ENCODE results near the gene FLVCR2. TPM values are rescaled to one million over a fixed set of nuclear protein-coding genes. Genes with fewer than 3 reads are reported as not detected.
"Not testable (repeated sequence)": the region's sequence is repeated elsewhere in the genome, so short reads cannot be mapped to it uniquely, and the experiment has no call there.

Gene FLVCR2
- total RNA-seq, 1 experiment from 2014 or later, result 1.8 TPM

- H3K79me2 ChIP-seq (ENCODE audit: low read length), result no peaks in the 10 kb centered on the region
- TF ChIP-seq EZH2 (IDR thresholded peaks at IDR 0.05; ENCODE audit: low read length, unreplicated experiment), result no peak
- TF ChIP-seq EZH2phosphoT487 (IDR thresholded peaks at IDR 0.05; ENCODE audit: borderline replicate concordance, low read length), result no peak
- no peak for TF ChIP-seq CTCF (conservative IDR thresholded peaks at IDR 0.05; ENCODE audit: low read depth, low read length)
- no peak overlapping the region for H3K4me2 ChIP-seq (ENCODE audit: low read length)
- intact Hi-C loops (cut with micrococcal nuclease), result no loop called here
- DNase-seq, result no peak
- no peaks in the 10 kb centered on the region for H3K9me2 ChIP-seq (replicated peaks; ENCODE audit: low read length)
- no peaks in the 10 kb centered on the region for H3K36me3 ChIP-seq (ENCODE audit: low read depth, low read length)
- ChIA-PET POLR2A (ENCODE audit: unreplicated experiment) (no interaction called here), CTCF (no interaction called here)
- no peaks in the 10 kb centered on the region for H3K27me3 ChIP-seq (ENCODE audit: low read length)
- H3K9me3 ChIP-seq (ENCODE audit: low read length), result no peaks in the 10 kb centered on the region
- no peak for ATAC-seq
- no TSS peak for BruUV-seq (replicated peaks)
- H3K4me1 ChIP-seq (ENCODE audit: insufficient read depth, low read length), result no peaks in the 10 kb centered on the region
- H3K9ac ChIP-seq (ENCODE audit: low read length), result no peak overlapping the region
- no peaks in the 10 kb centered on the region for H4K20me1 ChIP-seq (ENCODE audit: low read length)
- H3F3A ChIP-seq (ENCODE audit: low read length, unreplicated experiment), result no peaks in the 10 kb centered on the region
- H3K4me3 ChIP-seq (ENCODE audit: low read length), result no peak overlapping the region
- no peak overlapping the region for H2AFZ ChIP-seq (ENCODE audit: low read length)
- H3K27ac ChIP-seq (ENCODE audit: low read length), result no peak overlapping the region
Observed at GRCh38 chr14:75591987-75592575, 13.7 kb downstream of the FLVCR2 start.

GRCh38 chr14:75595226-75595625 lies 16.8 kb downstream of the FLVCR2 start:
- no peaks in the 10 kb centered on the region for H3K36me3 ChIP-seq (ENCODE audit: low read depth, low read length)
- H4K20me1 ChIP-seq (ENCODE audit: low read length), result no peaks in the 10 kb centered on the region
- no peak overlapping the region for H3K4me3 ChIP-seq (ENCODE audit: low read length)
- ChIA-PET CTCF (no interaction called here), POLR2A (ENCODE audit: unreplicated experiment) (no interaction called here)
- ATAC-seq (no peak), DNase-seq (no peak)
- intact Hi-C loops (cut with micrococcal nuclease), result no loop called here
- H3F3A ChIP-seq (ENCODE audit: low read length, unreplicated experiment), result no peaks in the 10 kb centered on the region
- no peak overlapping the region for H3K4me2 ChIP-seq (ENCODE audit: low read length)
- no TSS peak for BruUV-seq (replicated peaks)
- no peaks in the 10 kb centered on the region for H3K9me2 ChIP-seq (replicated peaks; ENCODE audit: low read length)
- no peak overlapping the region for H3K9ac ChIP-seq (ENCODE audit: low read length)
- no peaks in the 10 kb centered on the region for H3K9me3 ChIP-seq (ENCODE audit: low read length)
- no peaks in the 10 kb centered on the region for H3K79me2 ChIP-seq (ENCODE audit: low read length)
- no peak overlapping the region for H2AFZ ChIP-seq (ENCODE audit: low read length)
- no peaks in the 10 kb centered on the region for H3K27me3 ChIP-seq (ENCODE audit: low read length)
- TF ChIP-seq CTCF (conservative IDR thresholded peaks at IDR 0.05; ENCODE audit: low read depth, low read length) (no peak), EZH2 (IDR thresholded peaks at IDR 0.05; ENCODE audit: low read length, unreplicated experiment) (no peak), EZH2phosphoT487 (IDR thresholded peaks at IDR 0.05; ENCODE audit: borderline replicate concordance, low read length) (no peak)
- no peaks in the 10 kb centered on the region for H3K4me1 ChIP-seq (ENCODE audit: insufficient read depth, low read length)
- no peak overlapping the region for H3K27ac ChIP-seq (ENCODE audit: low read length)

GRCh38 chr14:75597149-75597548 lies 18.7 kb downstream of the FLVCR2 start:
- no peaks in the 10 kb centered on the region for H4K20me1 ChIP-seq (ENCODE audit: low read length)
- H3K4me1 ChIP-seq (ENCODE audit: insufficient read depth, low read length), result no peaks in the 10 kb centered on the region
- no peak overlapping the region for H3K27ac ChIP-seq (ENCODE audit: low read length)
- no peaks in the 10 kb centered on the region for H3F3A ChIP-seq (ENCODE audit: low read length, unreplicated experiment)
- ChIA-PET POLR2A (ENCODE audit: unreplicated experiment) (no interaction called here), CTCF (no interaction called here)
- no peak overlapping the region for H2AFZ ChIP-seq (ENCODE audit: low read length)
- H3K79me2 ChIP-seq (ENCODE audit: low read length), result no peaks in the 10 kb centered on the region
- H3K9ac ChIP-seq (ENCODE audit: low read length), result no peak overlapping the region
- intact Hi-C loops (cut with micrococcal nuclease), result no loop called here
- H3K27me3 ChIP-seq (ENCODE audit: low read length), result no peaks in the 10 kb centered on the region
- DNase-seq (no peak), ATAC-seq (no peak)
- H3K4me2 ChIP-seq (ENCODE audit: low read length), result no peak overlapping the region
- no TSS peak for BruUV-seq (replicated peaks)
- H3K4me3 ChIP-seq (ENCODE audit: low read length), result no peak overlapping the region
- no peaks in the 10 kb centered on the region for H3K9me2 ChIP-seq (replicated peaks; ENCODE audit: low read length)
- H3K9me3 ChIP-seq (ENCODE audit: low read length), result no peaks in the 10 kb centered on the region
- H3K36me3 ChIP-seq (ENCODE audit: low read depth, low read length), result no peaks in the 10 kb centered on the region
- no peak for TF ChIP-seq CTCF (conservative IDR thresholded peaks at IDR 0.05; ENCODE audit: low read depth, low read length)
- TF ChIP-seq EZH2 (IDR thresholded peaks at IDR 0.05; ENCODE audit: low read length, unreplicated experiment), result no peak
- TF ChIP-seq EZH2phosphoT487 (IDR thresholded peaks at IDR 0.05; ENCODE audit: borderline replicate concordance, low read length), result no peak

GRCh38 chr14:75600100-75600499 lies 21.7 kb downstream of the FLVCR2 start:
- H3K9me2 ChIP-seq (replicated peaks; ENCODE audit: low read length); H3K9ac ChIP-seq (ENCODE audit: low read length); ATAC-seq; H3K4me2 ChIP-seq (ENCODE audit: low read length); H3F3A ChIP-seq (ENCODE audit: low read length, unreplicated experiment); H3K9me3 ChIP-seq (ENCODE audit: low read length); intact Hi-C loops (cut with micrococcal nuclease); H2AFZ ChIP-seq (ENCODE audit: low read length); H3K36me3 ChIP-seq (ENCODE audit: low read depth, low read length); DNase-seq; POLR2A ChIA-PET (ENCODE audit: unreplicated experiment); H3K27ac ChIP-seq (ENCODE audit: low read length); BruUV-seq (replicated peaks); H4K20me1 ChIP-seq (ENCODE audit: low read length); H3K4me3 ChIP-seq (ENCODE audit: low read length); CTCF ChIA-PET; H3K79me2 ChIP-seq (ENCODE audit: low read length); H3K4me1 ChIP-seq (ENCODE audit: insufficient read depth, low read length); H3K27me3 ChIP-seq (ENCODE audit: low read length): not testable (repeated sequence)

Measured in PC-3 (cell line).